GM15510 (cell line): ENCODE data around the gene MLANA.

Experiments
- POLR2A ChIP-seq: IDR thresholded peaks from 3 replicates; pipeline ENCODE4 v1.6.1; 2011; ENCODE audit warnings: borderline replicate concordance; ENCODE audit not compliant: insufficient read length; ENCODE audit errors: extremely low read depth

The MLANA gene

DNA sequence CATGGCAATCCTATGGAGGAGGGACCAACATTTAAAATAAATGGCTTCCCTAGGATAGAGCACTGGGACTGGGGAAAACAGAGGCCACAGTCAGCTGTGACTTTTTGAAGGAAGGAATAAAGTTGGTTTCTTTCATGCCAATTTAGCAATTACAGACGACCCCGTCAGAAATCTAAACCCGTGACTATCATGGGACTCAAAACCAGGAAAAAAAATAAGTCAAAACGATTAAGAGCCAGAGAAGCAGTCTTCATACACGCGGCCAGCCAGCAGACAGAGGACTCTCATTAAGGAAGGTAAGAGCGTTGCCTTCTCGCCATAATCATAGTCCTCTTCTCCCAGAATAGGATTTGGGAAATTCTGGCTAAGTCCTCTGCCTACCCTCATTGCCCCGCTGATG, at the start of gene MLANA:
Gene MLANA (plus strand): TSS at position 249 of the 400 bp plus-strand sequence. CDS start 1,586 bp downstream, outside the sequence.
- TF ChIP-seq POLR2A = no peak

GRCh38 chr9:5841771-5842573, 48.7 kb upstream of the MLANA start:
- TF ChIP-seq POLR2A = no peak

- no peak for TF ChIP-seq POLR2A
Measured at GRCh38 chr9:5842929-5843793, 47.5 kb upstream of the MLANA start.

DNA sequence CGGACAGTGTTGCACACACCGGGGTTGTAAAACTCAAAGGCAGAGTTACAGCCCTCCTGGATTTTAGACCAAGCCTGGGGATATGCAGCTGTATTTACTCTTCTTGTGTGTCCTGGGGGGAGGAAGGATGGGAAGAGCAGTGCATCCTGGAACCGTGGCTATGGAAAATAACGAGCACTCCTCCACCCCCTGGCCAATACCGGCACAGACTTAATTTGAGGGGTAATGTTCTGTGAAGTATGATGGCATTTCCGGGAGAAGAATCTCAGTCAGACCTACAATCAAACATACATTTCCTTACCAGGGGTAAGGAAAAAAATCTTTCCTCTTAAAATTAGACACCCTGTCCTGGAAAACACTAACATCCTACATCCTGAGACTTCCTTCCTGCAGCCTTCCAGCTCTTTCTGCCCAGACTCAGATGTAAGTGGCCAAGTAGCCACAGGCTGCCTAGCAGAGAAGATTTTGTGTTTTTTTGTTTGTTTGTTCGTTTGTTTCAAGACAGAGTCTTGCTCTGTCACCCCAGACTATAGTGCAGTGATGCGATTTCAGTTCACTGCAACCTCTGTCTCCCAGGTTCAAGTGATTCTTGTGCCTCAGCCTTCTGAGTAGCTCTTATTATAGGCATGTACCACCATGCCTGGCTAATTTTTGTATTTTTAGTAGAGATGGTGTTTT, 46.8 kb upstream of the MLANA start:
- TF ChIP-seq POLR2A = no peak

GRCh38 chr9:5845157-5845531, 45.5 kb upstream of the MLANA start:
- no peak for TF ChIP-seq POLR2A

- no peak for TF ChIP-seq POLR2A
Measured at GRCh38 chr9:5846096-5846495, 44.6 kb upstream of the MLANA start.

DNA sequence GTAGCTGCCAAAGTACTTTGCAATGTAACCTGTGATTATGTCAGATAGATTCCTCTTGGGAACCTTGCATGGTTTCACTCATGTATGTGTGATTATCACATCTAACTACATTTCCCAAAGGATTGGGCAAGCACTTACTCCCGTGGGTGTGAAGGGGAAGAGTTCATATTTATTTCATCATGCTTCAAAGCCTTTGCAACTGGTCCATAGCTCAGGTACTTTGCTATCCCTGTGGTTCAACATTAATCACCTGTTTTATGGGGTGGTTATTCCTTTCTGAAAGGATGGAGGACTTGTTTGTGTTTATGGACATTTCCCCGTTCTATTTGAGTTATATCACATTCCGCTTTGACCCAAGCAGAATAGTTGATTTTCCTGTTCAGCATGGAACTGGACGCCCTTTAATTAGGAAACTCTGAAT, 44.2 kb upstream of the MLANA start:
- TF ChIP-seq POLR2A = no peak

GRCh38 chr9:5848372-5848882, 42.3 kb upstream of the MLANA start:
- TF ChIP-seq POLR2A = no peak

DNA sequence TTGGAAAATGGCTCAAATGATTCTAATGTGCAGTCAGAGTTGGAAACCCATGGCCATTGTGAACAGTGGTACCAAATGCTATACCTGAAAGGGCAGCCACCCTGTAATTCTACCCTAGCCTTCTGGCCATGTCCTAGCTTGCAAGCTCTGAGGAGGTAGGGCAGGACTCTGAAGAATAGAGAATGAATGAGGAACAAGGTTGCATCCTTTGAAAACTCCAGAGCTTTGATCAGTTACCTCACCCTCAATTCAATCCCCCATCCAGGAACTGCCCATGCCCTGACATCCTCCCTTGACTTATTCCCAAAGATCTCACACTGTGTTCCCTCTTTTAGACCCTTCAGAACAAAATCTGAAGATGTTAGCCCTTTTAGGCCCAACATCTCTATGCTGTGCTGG, 40.0 kb upstream of the MLANA start:
- TF ChIP-seq POLR2A = no peak

DNA sequence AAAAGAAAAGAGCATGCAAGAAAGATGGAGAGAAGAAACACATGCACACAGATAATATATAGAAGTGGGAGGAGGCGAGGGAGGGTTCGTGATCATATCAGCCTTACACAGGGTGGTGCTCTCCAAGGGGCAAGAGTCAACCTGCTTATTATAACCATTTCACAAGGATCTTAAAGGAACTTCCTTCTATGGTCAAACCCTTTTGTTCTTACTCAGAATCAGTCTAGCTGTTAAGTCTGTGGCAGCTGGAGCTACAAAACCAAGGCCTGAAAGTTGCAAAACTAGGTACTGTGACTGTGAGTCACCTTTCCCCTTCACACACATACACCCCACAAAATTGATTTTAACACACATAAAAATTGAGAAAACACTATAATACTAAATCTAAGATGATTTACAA, 39.2 kb upstream of the MLANA start:
- no peak for TF ChIP-seq POLR2A

DNA sequence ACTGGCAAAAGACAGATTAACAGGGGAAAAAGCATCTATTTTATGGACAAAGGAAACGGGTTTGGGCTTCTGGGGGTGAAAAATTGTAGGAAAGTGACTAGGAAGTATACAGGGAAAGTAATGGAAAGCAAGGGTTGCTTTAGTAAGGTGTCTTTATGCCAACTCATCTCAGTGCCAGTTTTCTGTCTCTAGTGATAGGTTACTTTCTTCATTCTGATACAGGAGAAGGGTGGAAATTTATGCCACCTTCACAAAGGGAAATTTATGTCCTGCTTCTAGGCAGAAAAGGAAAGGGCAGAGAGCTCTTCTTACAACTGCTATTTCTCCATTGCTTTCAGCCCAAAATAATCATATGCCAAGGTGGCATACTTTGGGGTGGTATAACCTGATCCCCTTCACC, 37.7 kb upstream of the MLANA start:
- no peak for TF ChIP-seq POLR2A

DNA sequence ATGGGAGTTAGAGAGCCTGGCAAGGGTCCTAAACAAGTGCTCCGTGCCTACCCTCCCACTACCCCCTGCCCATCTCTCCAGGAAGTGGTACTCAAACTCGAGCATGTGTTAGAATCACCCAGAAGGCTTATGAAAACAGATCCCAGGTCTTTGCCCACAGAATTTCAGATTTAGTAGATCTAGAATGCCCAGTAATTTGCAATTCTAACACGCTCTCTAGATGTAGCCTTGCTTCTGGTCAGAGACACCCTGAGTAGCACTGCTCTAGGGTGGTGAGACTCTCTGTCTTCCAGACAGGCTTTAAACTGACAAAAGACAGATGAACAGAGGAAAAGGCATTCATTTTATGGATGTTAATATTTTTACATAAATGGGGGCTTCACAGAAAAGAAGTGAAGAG, 37.1 kb upstream of the MLANA start:
- no peak for TF ChIP-seq POLR2A

GRCh38 chr9:5854063-5854790, 36.5 kb upstream of the MLANA start:
- TF ChIP-seq POLR2A = no peak

DNA sequence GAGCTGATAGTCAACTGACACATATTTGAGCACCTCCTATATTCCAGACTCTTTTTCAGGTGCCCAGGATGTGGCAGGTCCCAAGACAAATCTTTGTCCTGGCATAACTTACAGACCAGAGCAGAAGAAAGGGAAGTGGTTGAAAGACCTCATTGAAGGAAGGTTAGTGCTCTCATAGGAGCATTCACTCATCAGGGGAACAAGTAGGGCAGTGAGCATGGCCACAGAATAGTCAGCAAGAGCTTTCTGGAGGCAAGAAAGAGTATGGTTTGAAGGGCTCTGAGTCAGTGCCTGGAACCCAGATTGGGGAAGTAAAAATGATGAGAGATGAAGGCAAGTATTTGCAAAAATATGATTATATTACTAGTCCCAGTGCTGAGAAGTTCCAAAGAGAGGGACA, 32.8 kb upstream of the MLANA start:
- no peak for TF ChIP-seq POLR2A
